Measurements from ENCODE around the gene CECR2. TPM values are rescaled to one million over a fixed set of nuclear protein-coding genes. Genes with fewer than 3 reads are reported as not detected.

Gene CECR2
- total RNA-seq, 1 experiment from 2014 or later = 4.1 TPM

DNA sequence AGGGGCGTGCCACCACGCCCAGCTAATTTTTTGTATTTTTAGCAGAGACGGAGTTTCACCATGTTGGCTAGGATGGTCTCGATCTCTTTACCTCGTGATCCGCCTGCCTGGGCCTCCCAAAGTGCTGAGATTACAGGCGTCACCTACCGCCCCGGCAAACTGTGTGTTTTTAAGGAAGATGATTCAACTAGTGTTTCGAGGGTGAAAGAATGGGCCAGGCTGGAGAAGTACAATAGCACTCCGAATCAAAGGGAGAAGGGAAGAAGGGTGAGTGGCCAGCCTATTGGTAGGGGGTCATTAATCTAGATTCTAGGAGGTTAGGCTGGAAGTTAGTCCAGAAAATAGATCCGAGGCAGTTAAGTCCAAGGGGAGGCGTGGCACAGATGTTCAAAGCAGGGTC lies 2.9 kb upstream of the CECR2 start:
- Histone ChIP-seq H3K4me1 (ENCODE audit: insufficient read depth, low read length, poor library complexity, severe bottlenecking) (peaks cover 7% of the 10 kb centered on the region), H3K27me3 (replicated peaks; ENCODE audit: insufficient read depth, low read depth, low read length, poor library complexity) (peaks cover 28% of the 10 kb centered on the region), H3K9me3 (ENCODE audit: low read depth, low read length, poor library complexity, severe bottlenecking) (no peaks in the 10 kb centered on the region), H3K27ac (ENCODE audit: low read depth, low read length, poor library complexity, severe bottlenecking) (no peak overlapping the region), H3K4me3 (ENCODE audit: low read depth, low read length, poor library complexity, severe bottlenecking) (no peak overlapping the region), H3K36me3 (ENCODE audit: insufficient read depth, low read length, poor library complexity, severe bottlenecking) (no peaks in the 10 kb centered on the region)
- TF ChIP-seq EZH2 (IDR thresholded peaks at IDR 0.05; ENCODE audit: borderline replicate concordance, low read depth, low read length, poor library complexity, severe bottlenecking) = no peak
- TF ChIP-seq, protein P1, sequence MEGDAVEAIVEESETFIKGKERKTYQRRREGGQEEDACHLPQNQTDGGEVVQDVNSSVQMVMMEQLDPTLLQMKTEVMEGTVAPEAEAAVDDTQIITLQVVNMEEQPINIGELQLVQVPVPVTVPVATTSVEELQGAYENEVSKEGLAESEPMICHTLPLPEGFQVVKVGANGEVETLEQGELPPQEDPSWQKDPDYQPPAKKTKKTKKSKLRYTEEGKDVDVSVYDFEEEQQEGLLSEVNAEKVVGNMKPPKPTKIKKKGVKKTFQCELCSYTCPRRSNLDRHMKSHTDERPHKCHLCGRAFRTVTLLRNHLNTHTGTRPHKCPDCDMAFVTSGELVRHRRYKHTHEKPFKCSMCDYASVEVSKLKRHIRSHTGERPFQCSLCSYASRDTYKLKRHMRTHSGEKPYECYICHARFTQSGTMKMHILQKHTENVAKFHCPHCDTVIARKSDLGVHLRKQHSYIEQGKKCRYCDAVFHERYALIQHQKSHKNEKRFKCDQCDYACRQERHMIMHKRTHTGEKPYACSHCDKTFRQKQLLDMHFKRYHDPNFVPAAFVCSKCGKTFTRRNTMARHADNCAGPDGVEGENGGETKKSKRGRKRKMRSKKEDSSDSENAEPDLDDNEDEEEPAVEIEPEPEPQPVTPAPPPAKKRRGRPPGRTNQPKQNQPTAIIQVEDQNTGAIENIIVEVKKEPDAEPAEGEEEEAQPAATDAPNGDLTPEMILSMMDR (conservative IDR thresholded peaks at IDR 0.05; ENCODE audit: low read depth, low read length) = no peak
- BruUV-seq (replicated peaks) = no TSS peak
- CTCF ChIA-PET = interaction anchor here (0.5 to 3.9 kb wide), 3 partner anchors 135 to 161 kb away, joined by 3 to 26 read pairs (median 3); no protein-coding TSS in a partner anchor
- POLR2A ChIA-PET (ENCODE audit: low non-redundant PET) = no interaction called here
- DNase-seq (ENCODE audit: low spot score) = no peak
- intact Hi-C loops (cut with micrococcal nuclease; ENCODE audit: unreplicated experiment) = loop anchor here (5.0 kb wide), 3 partner anchors 99 to 149 kb away; partner anchors contain the start of gene ADA2

DNA sequence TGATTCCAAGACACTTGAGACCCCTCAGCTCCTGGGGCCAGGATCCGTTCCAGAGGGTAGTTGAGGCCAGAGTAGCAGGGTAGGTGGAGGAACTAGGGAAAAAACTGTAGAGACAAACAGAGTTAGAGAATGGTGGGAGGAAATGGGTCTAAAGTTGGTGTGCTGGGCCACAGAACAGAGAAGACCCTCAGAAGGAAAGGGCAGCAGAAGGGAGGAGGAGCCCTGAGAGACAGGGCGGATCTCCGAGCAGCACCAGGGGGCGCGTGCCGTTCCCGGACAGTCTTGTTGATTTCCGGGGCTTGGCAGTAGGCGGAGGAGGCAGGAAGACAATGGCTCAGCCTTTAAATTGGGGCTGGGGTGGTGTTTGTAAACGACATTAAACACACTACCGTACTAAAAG lies 2.4 kb upstream of the CECR2 start:
- Histone ChIP-seq H3K27me3 (replicated peaks; ENCODE audit: insufficient read depth, low read depth, low read length, poor library complexity) (peaks cover 33% of the 10 kb centered on the region), H3K4me3 (ENCODE audit: low read depth, low read length, poor library complexity, severe bottlenecking) (no peak overlapping the region), H3K36me3 (ENCODE audit: insufficient read depth, low read length, poor library complexity, severe bottlenecking) (no peaks in the 10 kb centered on the region), H3K27ac (ENCODE audit: low read depth, low read length, poor library complexity, severe bottlenecking) (no peak overlapping the region), H3K4me1 (ENCODE audit: insufficient read depth, low read length, poor library complexity, severe bottlenecking) (peaks cover 7% of the 10 kb centered on the region), H3K9me3 (ENCODE audit: low read depth, low read length, poor library complexity, severe bottlenecking) (no peaks in the 10 kb centered on the region)
- no TSS peak for BruUV-seq (replicated peaks)
- TF ChIP-seq, protein P1 (conservative IDR thresholded peaks at IDR 0.05; ENCODE audit: low read depth, low read length) = peak; percentile 57; the same call in 1 of the 2 replicates
- no peak for TF ChIP-seq EZH2 (IDR thresholded peaks at IDR 0.05; ENCODE audit: borderline replicate concordance, low read depth, low read length, poor library complexity, severe bottlenecking)
- intact Hi-C loops (cut with micrococcal nuclease; ENCODE audit: unreplicated experiment) = loop anchor here (5.0 kb wide), 3 partner anchors 100 to 150 kb away; partner anchors contain the start of gene ADA2
- ChIA-PET CTCF (interaction anchor here (0.5 to 3.9 kb wide), 3 partner anchors 114 to 153 kb away, joined by 3 to 26 read pairs (median 4); no protein-coding TSS in a partner anchor), POLR2A (ENCODE audit: low non-redundant PET) (no interaction called here)
- peak; percentile 70 for DNase-seq (ENCODE audit: low spot score)

DNA sequence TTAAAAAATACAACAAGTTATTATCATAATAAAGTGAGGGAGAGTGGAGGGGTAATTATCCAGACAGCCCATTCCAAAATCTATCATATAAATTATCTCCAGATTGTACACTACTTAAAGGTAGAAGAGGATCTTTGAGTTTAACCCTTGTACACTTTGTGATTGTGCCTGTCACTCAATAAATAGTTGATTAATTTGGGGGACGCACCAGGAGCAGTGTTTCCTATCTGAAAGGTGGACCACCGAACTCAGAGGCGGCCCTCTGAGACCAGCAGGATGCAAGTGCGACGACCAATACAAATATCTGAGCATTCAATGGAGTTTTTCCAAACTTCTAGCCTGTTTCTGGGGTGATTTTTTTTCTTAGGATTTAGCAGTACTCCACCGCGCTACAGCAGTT lies 1.1 kb upstream of the CECR2 start:
- BruUV-seq (replicated peaks) = no TSS peak
- Histone ChIP-seq H3K4me1 (ENCODE audit: insufficient read depth, low read length, poor library complexity, severe bottlenecking) (peaks cover 7% of the 10 kb centered on the region), H3K27ac (ENCODE audit: low read depth, low read length, poor library complexity, severe bottlenecking) (no peak overlapping the region), H3K27me3 (replicated peaks; ENCODE audit: insufficient read depth, low read depth, low read length, poor library complexity) (peaks cover 43% of the 10 kb centered on the region), H3K9me3 (ENCODE audit: low read depth, low read length, poor library complexity, severe bottlenecking) (no peaks in the 10 kb centered on the region), H3K36me3 (ENCODE audit: insufficient read depth, low read length, poor library complexity, severe bottlenecking) (no peaks in the 10 kb centered on the region), H3K4me3 (ENCODE audit: low read depth, low read length, poor library complexity, severe bottlenecking) (peak overlapping the region; percentile 50)
- intact Hi-C loops (cut with micrococcal nuclease; ENCODE audit: unreplicated experiment) = loop anchor here (5.0 kb wide), 3 partner anchors 101 to 151 kb away; partner anchors contain the start of gene ADA2
- CTCF ChIA-PET = interaction anchor here (3.9 kb wide), 1 partner anchor 133 kb away, joined by 26 read pairs; no protein-coding TSS in a partner anchor
- POLR2A ChIA-PET (ENCODE audit: low non-redundant PET) = interaction anchor here (0.6 kb wide), 1 partner anchor 83 kb away, joined by 3 read pairs; no protein-coding TSS in a partner anchor
- DNase-seq (ENCODE audit: low spot score) = no peak
- TF ChIP-seq, protein P1 (conservative IDR thresholded peaks at IDR 0.05; ENCODE audit: low read depth, low read length) = no peak
- no peak for TF ChIP-seq EZH2 (IDR thresholded peaks at IDR 0.05; ENCODE audit: borderline replicate concordance, low read depth, low read length, poor library complexity, severe bottlenecking)

Data from A673 (cell line).